ENCODE measurements around the gene B4GALT7.

Gene B4GALT7, protein sequence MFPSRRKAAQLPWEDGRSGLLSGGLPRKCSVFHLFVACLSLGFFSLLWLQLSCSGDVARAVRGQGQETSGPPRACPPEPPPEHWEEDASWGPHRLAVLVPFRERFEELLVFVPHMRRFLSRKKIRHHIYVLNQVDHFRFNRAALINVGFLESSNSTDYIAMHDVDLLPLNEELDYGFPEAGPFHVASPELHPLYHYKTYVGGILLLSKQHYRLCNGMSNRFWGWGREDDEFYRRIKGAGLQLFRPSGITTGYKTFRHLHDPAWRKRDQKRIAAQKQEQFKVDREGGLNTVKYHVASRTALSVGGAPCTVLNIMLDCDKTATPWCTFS

DNA sequence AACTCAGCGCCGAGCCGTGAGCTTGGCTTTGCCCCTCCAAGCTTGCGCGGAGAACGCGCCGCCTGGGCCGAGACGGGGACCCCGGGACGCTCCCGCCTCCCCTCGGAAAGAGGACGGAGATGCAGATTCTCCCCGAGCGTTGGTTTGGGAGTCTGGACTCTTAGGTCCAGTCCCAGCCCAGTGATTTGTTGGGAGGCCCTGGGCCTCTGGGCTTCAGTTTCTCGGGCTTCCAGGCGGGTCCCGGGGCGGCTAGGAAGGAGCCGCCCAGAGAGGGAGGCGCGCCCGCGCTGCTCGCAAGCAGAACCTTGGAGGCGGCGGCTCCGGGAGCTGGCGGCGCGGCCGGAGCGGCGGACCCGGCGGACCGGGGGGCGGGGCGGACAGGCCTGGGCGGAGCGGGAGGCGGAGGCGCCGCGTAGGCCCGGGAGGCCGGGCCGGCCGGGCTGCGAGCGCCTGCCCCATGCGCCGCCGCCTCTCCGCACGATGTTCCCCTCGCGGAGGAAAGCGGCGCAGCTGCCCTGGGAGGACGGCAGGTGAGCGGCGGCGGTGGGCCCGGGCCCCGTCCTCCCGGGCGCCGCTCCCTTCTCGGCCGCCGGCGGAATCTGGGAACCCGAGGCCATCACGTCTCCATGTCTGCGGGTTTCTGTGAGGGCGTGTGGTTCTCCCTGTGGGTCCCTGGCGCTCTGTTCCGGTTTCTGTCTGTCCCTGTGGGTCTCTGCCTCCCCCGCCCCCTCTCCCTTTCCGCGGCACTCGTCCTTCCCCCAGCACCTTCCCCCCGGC, at the start of gene B4GALT7:
TSS of gene B4GALT7 (plus strand) at position 402 of the 777 bp plus-strand sequence. CDS start at position 481, 79 bp downstream.
- TF ChIP-seq, protein P1, sequence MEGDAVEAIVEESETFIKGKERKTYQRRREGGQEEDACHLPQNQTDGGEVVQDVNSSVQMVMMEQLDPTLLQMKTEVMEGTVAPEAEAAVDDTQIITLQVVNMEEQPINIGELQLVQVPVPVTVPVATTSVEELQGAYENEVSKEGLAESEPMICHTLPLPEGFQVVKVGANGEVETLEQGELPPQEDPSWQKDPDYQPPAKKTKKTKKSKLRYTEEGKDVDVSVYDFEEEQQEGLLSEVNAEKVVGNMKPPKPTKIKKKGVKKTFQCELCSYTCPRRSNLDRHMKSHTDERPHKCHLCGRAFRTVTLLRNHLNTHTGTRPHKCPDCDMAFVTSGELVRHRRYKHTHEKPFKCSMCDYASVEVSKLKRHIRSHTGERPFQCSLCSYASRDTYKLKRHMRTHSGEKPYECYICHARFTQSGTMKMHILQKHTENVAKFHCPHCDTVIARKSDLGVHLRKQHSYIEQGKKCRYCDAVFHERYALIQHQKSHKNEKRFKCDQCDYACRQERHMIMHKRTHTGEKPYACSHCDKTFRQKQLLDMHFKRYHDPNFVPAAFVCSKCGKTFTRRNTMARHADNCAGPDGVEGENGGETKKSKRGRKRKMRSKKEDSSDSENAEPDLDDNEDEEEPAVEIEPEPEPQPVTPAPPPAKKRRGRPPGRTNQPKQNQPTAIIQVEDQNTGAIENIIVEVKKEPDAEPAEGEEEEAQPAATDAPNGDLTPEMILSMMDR (IDR thresholded peaks at IDR 0.05; ENCODE audit: borderline replicate concordance, control extremely low read depth, extremely low read depth, insufficient read depth, missing control alignments): no peak
- in situ Hi-C loops (cut with MboI; ENCODE audit: low sequenced_read_pairs, unreplicated experiment): loop anchor here (25.0 kb wide), 1 partner anchor 462 kb away; no protein-coding TSS in a partner anchor
- DNase-seq (ENCODE audit: low spot score): peak; percentile 94

DNA sequence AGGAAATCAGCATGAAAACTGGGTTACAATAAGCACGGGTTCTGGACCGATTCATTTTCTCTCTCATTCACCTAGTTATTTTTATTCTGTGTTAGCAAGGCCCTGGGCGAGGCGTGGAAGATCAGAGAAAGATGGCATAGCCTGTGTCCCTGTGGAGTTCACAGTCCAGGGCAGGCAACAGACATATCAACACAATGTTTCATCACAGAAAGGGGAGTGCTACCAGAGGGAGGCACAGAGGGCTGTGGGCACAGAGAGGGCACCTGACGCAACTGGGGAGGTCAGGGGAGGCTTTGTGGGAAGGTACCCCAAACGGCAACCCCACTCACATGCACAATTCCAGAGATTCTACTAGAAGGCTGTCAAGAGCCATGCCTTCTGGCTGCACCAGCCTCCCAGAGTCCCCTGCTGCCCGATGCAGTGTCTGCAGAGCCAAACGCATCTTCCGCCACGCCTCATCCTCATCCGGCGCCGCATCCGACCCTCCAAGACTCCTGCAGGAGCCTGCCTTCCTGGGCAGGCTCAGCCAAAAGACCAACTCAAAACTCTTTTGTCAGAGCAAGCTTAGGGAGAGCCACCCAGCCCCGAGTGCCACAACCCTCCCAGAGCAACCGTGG, 47.0 kb upstream of the B4GALT7 start:
- TF ChIP-seq, protein P1 (IDR thresholded peaks at IDR 0.05; ENCODE audit: borderline replicate concordance, control extremely low read depth, extremely low read depth, insufficient read depth, missing control alignments): no peak
- no peak for DNase-seq (ENCODE audit: low spot score)
- in situ Hi-C loops (cut with MboI; ENCODE audit: low sequenced_read_pairs, unreplicated experiment): no loop called here

DNA sequence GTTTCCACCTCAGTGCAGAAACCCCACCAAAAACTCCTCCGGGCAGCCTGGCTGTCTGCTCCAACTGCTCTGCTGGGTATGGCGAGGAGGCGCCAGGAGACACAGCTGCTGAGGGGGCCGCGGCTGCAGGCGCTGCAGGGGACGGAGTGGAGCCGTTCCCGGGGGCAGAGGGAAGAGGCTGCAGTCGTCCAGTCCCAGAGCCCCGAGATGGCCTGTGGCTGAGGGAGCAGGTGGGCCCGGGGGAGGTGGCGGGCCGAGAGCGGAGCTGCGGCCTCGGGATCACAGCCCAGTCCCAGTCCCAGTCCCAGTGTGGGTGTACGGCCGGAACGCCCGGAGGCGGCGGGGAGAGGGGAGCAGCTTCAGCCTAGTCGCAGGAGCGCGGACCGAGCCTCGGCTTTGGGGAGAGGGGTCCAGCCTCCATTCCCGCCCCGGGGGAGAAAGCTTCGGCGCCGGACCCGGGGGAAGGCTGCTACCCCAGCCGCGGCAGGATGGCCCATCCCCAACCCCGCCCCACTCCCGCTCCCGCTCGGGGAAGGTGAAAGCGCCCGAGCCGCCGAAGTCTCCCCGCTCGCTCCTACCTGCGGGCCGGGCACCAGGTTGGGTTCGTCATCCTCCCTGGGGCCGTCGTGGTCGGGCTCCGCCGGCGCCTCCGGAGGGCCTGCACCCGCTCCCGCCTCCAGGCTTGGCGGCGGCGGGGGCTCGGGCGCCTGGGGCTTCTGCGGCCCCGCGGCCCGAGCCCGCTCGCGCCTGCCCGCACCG, 46.1 kb upstream of the B4GALT7 start:
- TF ChIP-seq, protein P1 (IDR thresholded peaks at IDR 0.05; ENCODE audit: borderline replicate concordance, control extremely low read depth, extremely low read depth, insufficient read depth, missing control alignments): no peak
- DNase-seq (ENCODE audit: low spot score): peak; percentile 79
- in situ Hi-C loops (cut with MboI; ENCODE audit: low sequenced_read_pairs, unreplicated experiment): no loop called here

DNA sequence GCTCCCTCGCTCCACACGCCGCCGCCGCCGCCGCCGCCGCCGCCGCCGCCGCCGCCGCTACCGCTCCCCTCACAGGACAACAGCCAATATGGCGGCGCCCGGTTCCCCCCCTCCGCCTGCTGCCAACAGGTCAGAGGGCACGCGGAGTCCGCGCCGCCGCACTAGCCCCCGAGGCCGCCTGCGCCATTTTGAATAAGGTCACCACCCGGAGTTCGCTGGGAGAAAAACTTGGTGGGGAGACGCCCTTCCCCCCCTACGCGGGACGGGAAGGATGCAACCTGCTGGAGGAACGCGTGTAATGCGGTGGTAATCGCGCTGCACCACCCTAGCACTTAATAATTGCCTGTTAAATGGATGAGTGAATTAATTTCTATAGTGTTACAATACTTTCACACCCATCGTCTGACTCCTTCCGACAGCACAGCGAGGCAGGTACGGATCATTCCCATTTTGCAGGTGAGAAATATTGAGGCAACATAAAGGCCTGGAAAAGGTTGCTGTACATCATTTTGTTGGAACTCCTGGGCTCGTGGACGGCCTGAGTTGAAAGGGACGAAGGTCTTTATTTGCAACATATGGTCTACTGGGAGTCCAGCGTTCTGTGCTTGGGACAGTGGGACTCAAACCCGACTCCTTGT, 45.3 kb upstream of the B4GALT7 start, which contains the start of gene FAM193B:
TSS of gene FAM193B (minus strand) at position 90 of the 638 bp plus-strand sequence. CDS start 105 bp downstream, outside the sequence.
- TF ChIP-seq, protein P1 (IDR thresholded peaks at IDR 0.05; ENCODE audit: borderline replicate concordance, control extremely low read depth, extremely low read depth, insufficient read depth, missing control alignments): no peak
- in situ Hi-C loops (cut with MboI; ENCODE audit: low sequenced_read_pairs, unreplicated experiment): no loop called here
- peak; percentile 99 for DNase-seq (ENCODE audit: low spot score)

DNA sequence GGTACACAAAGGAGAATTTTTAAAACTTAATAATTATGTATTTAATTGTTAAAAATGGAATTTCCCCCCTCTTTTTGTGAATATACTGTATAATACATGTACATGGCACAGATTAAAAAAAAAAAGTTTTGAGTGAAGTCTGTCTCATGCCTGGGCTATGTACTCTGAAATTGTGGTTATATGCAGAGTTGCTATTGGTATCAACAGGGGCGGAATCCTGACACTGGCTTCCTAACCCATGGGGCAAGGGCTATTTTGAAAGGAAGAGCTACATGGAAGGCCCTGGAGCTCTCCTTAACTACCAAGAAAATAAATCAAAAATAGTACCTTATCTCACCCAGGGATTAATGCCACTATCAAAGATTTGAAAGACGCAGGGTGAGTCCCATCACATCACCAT, 44.7 kb upstream of the B4GALT7 start:
- DNase-seq (ENCODE audit: low spot score): no peak
- in situ Hi-C loops (cut with MboI; ENCODE audit: low sequenced_read_pairs, unreplicated experiment): no loop called here
- TF ChIP-seq, protein P1 (IDR thresholded peaks at IDR 0.05; ENCODE audit: borderline replicate concordance, control extremely low read depth, extremely low read depth, insufficient read depth, missing control alignments): no peak

Measured in GM13976 (cell line).